ENCODE measurements around the gene RPL36AL.
A peak's percentile ranks its signal among the peaks of the same experiment; 100 is the strongest.

RPL36AL gene

GRCh38 chr14:49641697-49642129, 21.3 kb upstream of the RPL36AL start:
- DNase-seq (ENCODE audit: low read depth) = no peak
- no peak overlapping the region for H3K4me3 ChIP-seq (ENCODE audit: control insufficient read depth, low read depth, low read length)
- no peak for TF ChIP-seq CTCF (IDR thresholded peaks at IDR 0.05; ENCODE audit: control insufficient read depth, insufficient read depth, low read depth, low read length, missing control alignments)

- TF ChIP-seq CTCF (IDR thresholded peaks at IDR 0.05; ENCODE audit: control insufficient read depth, insufficient read depth, low read depth, low read length, missing control alignments) = no peak
- DNase-seq (ENCODE audit: low read depth) = no peak
- no peak overlapping the region for H3K4me3 ChIP-seq (ENCODE audit: control insufficient read depth, low read depth, low read length)
Measured at GRCh38 chr14:49640540-49641417, 20.4 kb upstream of the RPL36AL start.

DNA sequence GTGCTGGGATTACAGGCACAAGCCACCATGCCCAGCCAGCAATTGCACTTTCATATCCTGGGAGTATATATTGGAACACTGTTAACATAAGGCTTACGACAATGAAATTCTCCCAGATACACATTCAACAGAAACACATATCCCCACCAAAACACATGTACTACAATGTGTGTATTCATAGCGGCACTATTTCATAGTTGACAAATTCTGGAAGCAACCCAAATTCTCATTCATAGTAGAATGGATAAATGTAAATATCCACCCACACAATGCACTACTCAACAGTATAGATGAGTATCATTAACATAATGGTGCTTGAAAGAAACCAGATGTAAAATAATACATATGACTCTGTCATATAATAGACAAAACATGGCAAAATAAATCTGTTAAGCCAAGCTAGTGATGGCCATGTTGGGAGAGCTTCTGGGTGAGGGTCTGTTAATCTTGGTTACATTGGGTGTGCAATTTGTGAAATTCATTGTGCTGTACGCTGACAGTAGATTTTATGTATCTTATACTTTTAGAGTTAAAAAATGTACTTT, 17.2 kb upstream of the RPL36AL start:
- no peak overlapping the region for H3K4me3 ChIP-seq (ENCODE audit: control insufficient read depth, low read depth, low read length)
- no peak for DNase-seq (ENCODE audit: low read depth)
- TF ChIP-seq CTCF (IDR thresholded peaks at IDR 0.05; ENCODE audit: control insufficient read depth, insufficient read depth, low read depth, low read length, missing control alignments) = no peak

- H3K4me3 ChIP-seq (ENCODE audit: control insufficient read depth, low read depth, low read length) = no peak overlapping the region
- DNase-seq (ENCODE audit: low read depth) = no peak
- TF ChIP-seq CTCF (IDR thresholded peaks at IDR 0.05; ENCODE audit: control insufficient read depth, insufficient read depth, low read depth, low read length, missing control alignments) = no peak
Measured at GRCh38 chr14:49636866-49637265, 16.4 kb upstream of the RPL36AL start.

DNA sequence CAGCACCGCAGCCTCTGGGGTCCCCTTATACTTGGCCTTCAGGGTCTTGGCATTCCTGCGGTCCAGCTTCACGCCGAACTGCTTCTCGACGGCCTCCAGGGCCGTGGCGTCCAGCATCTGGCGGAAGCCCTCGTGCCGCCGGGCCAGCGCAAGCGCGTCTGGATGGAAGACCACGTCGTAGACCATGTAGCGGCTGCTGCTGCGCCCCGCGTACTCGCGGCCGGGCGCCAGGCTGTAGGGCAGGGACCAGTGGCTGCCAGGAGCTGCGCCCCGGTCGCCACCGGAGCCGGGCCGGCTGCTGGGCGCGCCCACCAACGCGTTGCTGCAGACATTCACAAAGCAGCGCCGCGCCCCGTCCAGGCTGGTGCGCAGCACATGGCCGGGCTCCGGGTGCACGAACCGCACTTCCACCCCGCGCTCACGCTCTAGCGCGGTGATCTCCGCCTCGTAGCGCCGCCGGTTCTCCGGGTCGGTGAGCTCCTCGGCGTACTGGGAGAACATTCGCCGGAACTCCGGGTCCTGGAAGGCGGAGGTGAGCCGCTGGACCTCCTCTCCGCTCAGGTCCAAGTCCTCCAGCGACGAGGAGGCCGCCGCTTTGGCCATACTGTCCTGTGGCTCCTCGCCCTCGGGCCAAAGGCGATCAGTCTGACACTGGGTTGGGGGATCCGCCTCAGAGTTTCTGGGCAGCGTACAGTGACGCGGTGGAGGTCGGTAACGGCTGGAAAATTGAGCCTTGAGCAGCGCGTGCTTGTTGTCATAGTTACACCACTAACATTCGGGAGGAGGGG, 14.3 kb upstream of the RPL36AL start, which contains the start of gene DNAAF2:
DNAAF2 (minus strand) TSS at position 698 of the 788 bp plus-strand sequence; CDS start at position 603, 95 bp downstream.
- no peak for TF ChIP-seq CTCF (IDR thresholded peaks at IDR 0.05; ENCODE audit: control insufficient read depth, insufficient read depth, low read depth, low read length, missing control alignments)
- no peak for DNase-seq (ENCODE audit: low read depth)

More for the DNA sequence above, 14.3 kb upstream of the RPL36AL start, which contains the start of gene DNAAF2:
- H3K4me3 ChIP-seq (ENCODE audit: control insufficient read depth, low read depth, low read length) = peak within 1 kb of the TSS; percentile 95

All from AG09309 (cell line).